K562 (cell line): ENCODE results near the gene ABHD16A. TPM values are rescaled to one million over a fixed set of nuclear protein-coding genes. Genes with fewer than 3 reads are reported as not detected.

ENCODE experiments used
- CBX3 ChIP-seq, 2 experiments: IDR thresholded peaks; 1 replicate in 1 of 2; 2 replicates in 1 of 2; pipeline ENCODE4 v1.6.1; 2012; ENCODE audit warnings: inconsistent platforms in 2 of 2, low read length in 2 of 2, borderline replicate concordance in 1 of 2, control low read depth in 1 of 2
- FOXJ2 ChIP-seq: fragments of 200-800 bp; sonication (Bioruptor generic); IDR thresholded peaks from 2 replicates; pipeline ENCODE4 v1.6.1; 2016; ENCODE audit warnings: missing genetic modification characterization, missing compliant biosample characterization
- FOXK2 ChIP-seq, 2 experiments: fragments of 450-650 bp; IDR thresholded peaks in 1 of 2; conservative IDR thresholded peaks in 1 of 2; 2 replicates each; pipeline ENCODE4 v1.6.1; 2016; ENCODE audit warnings: low read depth in 2 of 2, mild to moderate bottlenecking in 1 of 2
- PRPF4 ChIP-seq: fragments of 200-400 bp; formaldehyde crosslinking; IDR thresholded peaks from one replicate; pipeline ENCODE4 v1.6.1; 2017; ENCODE audit warnings: low read length, low read depth, mild to moderate bottlenecking; ENCODE audit not compliant: insufficient read depth, poor library complexity, severe bottlenecking
- RFX7 ChIP-seq: fragments of 250-450 bp; sonication (Bioruptor Pico); IDR thresholded peaks from 2 replicates; pipeline ENCODE4 v1.5.1; 2021; ENCODE audit warnings: mild to moderate bottlenecking
- SAP30 ChIP-seq: fragments of 200-600 bp; sonication (generic); IDR thresholded peaks from 2 replicates; pipeline ENCODE4 v1.6.1; 2012; ENCODE audit warnings: borderline replicate concordance, low read depth, mild to moderate bottlenecking, moderate library complexity, low read length, control low read depth, inconsistent platforms; ENCODE audit not compliant: insufficient read depth, poor library complexity, severe bottlenecking
- SMAD3 ChIP-seq: fragments of 450-650 bp; formaldehyde crosslinking; conservative IDR thresholded peaks from 2 replicates; pipeline ENCODE4 v1.4.0; 2020; ENCODE audit warnings: mild to moderate bottlenecking
- TCF7L2 ChIP-seq: fragments of 150-350 bp; IDR thresholded peaks from 2 replicates; pipeline ENCODE4 v1.6.1; 2016; ENCODE audit warnings: low read depth, mild to moderate bottlenecking, low read length, moderate library complexity
- TEAD4 ChIP-seq, 2 experiments: sonication (generic) in 1 of 2; formaldehyde crosslinking in 1 of 2; IDR thresholded peaks; 2 replicates each; pipeline versions ENCODE4 v1.6.1 to v1.8.0; 2012 to 2022; ENCODE audit warnings: borderline replicate concordance in 1 of 2, inconsistent platforms in 1 of 2, low read length in 1 of 2, mild to moderate bottlenecking in 1 of 2, missing genetic modification reagents in 1 of 2
- ZNF76 ChIP-seq: fragments of 250-450 bp; sonication (Bioruptor Pico); IDR thresholded peaks from 2 replicates; pipeline ENCODE4 v1.4.0; 2020; ENCODE audit warnings: mild to moderate bottlenecking, moderate library complexity, borderline replicate concordance
- polyA plus RNA-seq, 8 experiments: library from polyadenylated mRNA; depleted of rRNA in 4 of 8; stranded (reverse) in 5 of 8; unstranded in 3 of 8; fragments of >200 nt; fragmentation: Nextera tagmentation in 2 of 8; fragmentation: Illumina TruSeq in 1 of 8; extraction: Ambion mirVana in 2 of 8; extraction: Trizol in 1 of 8; gene quantifications; 2 replicates each; pipeline versions ENCODE4 v1.2.1 to v1.2.3, GENCODE V29; 2011 to 2014; ENCODE audit warnings: inconsistent platforms in 1 of 8, missing spikeins in 1 of 8
- total RNA-seq, 7 experiments: library from RNA; depleted of rRNA in 6 of 7; stranded (reverse); fragments of >200 nt in 6 of 7; fragmentation: Illumina TruSeq in 2 of 7; extraction: Trizol in 2 of 7; gene quantifications; 2 replicates each; pipeline versions ENCODE4 v1.2.1 to v1.2.3, GENCODE V29; 2011 to 2021; ENCODE audit warnings: low replicate concordance in 1 of 7
- TF ChIP-seq, protein P1 (sequence below), 2 experiments: fragments of 450-650 bp in 1 of 2; sonication (generic) in 1 of 2; formaldehyde crosslinking in 1 of 2; IDR thresholded peaks; 2 replicates each; pipeline versions ENCODE4 v1.7.1 to v1.9.0; 2016 to 2022; ENCODE audit warnings: inconsistent platforms in 1 of 2, mild to moderate bottlenecking in 1 of 2, missing genetic modification reagents in 1 of 2
- TF ChIP-seq, protein P2 (sequence below): sonication (generic); formaldehyde crosslinking; IDR thresholded peaks from 2 replicates; pipeline ENCODE4 v1.9.0; 2022; ENCODE audit warnings: mild to moderate bottlenecking, missing genetic modification reagents
- TF ChIP-seq, protein P3 (sequence below): sonication (generic); formaldehyde crosslinking; IDR thresholded peaks from 2 replicates; pipeline ENCODE4 v1.4.0; 2020; ENCODE audit warnings: mild to moderate bottlenecking, missing genetic modification reagents

The ABHD16A gene
- total and polyA plus RNA-seq, 9 of the 15 experiments (the other 6 are each of a cell fraction or from before 2014, with no cell fraction given), result 25.8 to 120 (median 81.6) TPM

DNA sequence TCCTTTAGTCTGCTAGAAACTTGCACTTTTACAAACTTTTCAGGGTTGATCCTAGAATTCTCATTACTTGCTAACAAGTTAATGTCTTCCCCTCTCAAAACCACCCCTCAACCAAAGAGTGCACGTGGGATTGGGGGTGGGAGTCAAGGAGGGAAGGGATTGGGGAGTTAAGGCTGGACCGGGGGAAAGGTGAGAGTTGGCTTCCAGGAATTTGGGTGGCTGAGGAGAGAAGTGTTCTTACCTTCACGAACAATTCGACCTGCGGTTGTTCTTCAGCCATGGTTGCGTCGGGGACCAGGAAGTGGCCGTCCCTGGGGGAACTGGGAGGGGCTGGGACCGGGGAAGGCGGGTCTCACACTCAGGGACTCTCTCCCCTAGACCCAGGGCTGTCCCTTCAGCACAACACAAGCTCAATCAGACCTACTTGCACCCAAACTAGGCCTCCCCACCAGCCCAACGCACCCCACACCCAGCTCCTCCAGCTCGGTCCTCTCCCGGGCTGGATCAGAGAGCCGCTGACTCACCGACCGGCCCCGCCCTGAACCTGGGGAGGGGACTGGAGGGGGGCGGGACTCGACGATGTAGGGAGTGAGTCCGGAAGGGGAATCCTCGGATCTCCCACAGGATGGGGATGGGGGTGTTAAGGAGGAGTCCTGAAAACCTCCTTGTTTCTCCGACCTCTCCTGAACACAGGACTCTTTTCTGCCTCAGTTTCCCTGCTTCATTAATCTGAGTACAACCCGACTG, 33.1 kb upstream of the ABHD16A start, which contains the start of gene CLIC1 (continued):
- no peak for TF ChIP-seq PRPF4
- TF ChIP-seq, protein P1, sequence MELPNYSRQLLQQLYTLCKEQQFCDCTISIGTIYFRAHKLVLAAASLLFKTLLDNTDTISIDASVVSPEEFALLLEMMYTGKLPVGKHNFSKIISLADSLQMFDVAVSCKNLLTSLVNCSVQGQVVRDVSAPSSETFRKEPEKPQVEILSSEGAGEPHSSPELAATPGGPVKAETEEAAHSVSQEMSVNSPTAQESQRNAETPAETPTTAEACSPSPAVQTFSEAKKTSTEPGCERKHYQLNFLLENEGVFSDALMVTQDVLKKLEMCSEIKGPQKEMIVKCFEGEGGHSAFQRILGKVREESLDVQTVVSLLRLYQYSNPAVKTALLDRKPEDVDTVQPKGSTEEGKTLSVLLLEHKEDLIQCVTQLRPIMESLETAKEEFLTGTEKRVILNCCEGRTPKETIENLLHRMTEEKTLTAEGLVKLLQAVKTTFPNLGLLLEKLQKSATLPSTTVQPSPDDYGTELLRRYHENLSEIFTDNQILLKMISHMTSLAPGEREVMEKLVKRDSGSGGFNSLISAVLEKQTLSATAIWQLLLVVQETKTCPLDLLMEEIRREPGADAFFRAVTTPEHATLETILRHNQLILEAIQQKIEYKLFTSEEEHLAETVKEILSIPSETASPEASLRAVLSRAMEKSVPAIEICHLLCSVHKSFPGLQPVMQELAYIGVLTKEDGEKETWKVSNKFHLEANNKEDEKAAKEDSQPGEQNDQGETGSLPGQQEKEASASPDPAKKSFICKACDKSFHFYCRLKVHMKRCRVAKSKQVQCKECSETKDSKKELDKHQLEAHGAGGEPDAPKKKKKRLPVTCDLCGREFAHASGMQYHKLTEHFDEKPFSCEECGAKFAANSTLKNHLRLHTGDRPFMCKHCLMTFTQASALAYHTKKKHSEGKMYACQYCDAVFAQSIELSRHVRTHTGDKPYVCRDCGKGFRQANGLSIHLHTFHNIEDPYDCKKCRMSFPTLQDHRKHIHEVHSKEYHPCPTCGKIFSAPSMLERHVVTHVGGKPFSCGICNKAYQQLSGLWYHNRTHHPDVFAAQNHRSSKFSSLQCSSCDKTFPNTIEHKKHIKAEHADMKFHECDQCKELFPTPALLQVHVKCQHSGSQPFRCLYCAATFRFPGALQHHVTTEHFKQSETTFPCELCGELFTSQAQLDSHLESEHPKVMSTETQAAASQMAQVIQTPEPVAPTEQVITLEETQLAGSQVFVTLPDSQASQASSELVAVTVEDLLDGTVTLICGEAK (IDR thresholded peaks at IDR 0.05), result no peak
- TF ChIP-seq, protein P1 (CRISPR knock-in tag; IDR thresholded peaks at IDR 0.05), result no peak
- TF ChIP-seq FOXJ2, result no peak
- peak; percentile 32 for TF ChIP-seq TEAD4 (IDR thresholded peaks at IDR 0.05; ENCODE audit: low read length)
- TF ChIP-seq TEAD4 (CRISPR knock-in tag; IDR thresholded peaks at IDR 0.05; ENCODE audit: borderline replicate concordance), result no peak
- no peak for TF ChIP-seq SMAD3 (CRISPR knock-in tag)
- 0 out of 2 replicates have a peak, but pooled peaks have one; percentile 26 for TF ChIP-seq ZNF76 (CRISPR knock-in tag)
- TF ChIP-seq, protein P2, sequence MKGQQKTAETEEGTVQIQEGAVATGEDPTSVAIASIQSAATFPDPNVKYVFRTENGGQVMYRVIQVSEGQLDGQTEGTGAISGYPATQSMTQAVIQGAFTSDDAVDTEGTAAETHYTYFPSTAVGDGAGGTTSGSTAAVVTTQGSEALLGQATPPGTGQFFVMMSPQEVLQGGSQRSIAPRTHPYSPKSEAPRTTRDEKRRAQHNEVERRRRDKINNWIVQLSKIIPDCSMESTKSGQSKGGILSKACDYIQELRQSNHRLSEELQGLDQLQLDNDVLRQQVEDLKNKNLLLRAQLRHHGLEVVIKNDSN (CRISPR knock-in tag), result 0 out of 2 replicates have a peak, but pooled peaks have one; percentile 19
- TF ChIP-seq RFX7 (CRISPR knock-in tag), result no peak
- TF ChIP-seq CBX3 (IDR thresholded peaks at IDR 0.05; ENCODE audit: borderline replicate concordance in 1 of 2, low read length in 2 of 2), result peak in 1 of 2 experiments; percentile 92; a peak in 2 of 3 replicates
- TF ChIP-seq SAP30, result peak; percentile 78
- no peak for TF ChIP-seq FOXK2 (conservative IDR thresholded peaks at IDR 0.05 in 1 of 2, IDR thresholded peaks at IDR 0.05 in 1 of 2; ENCODE audit: low read depth in 2 of 2)
- TF ChIP-seq TCF7L2, result no peak
- TF ChIP-seq, protein P3, sequence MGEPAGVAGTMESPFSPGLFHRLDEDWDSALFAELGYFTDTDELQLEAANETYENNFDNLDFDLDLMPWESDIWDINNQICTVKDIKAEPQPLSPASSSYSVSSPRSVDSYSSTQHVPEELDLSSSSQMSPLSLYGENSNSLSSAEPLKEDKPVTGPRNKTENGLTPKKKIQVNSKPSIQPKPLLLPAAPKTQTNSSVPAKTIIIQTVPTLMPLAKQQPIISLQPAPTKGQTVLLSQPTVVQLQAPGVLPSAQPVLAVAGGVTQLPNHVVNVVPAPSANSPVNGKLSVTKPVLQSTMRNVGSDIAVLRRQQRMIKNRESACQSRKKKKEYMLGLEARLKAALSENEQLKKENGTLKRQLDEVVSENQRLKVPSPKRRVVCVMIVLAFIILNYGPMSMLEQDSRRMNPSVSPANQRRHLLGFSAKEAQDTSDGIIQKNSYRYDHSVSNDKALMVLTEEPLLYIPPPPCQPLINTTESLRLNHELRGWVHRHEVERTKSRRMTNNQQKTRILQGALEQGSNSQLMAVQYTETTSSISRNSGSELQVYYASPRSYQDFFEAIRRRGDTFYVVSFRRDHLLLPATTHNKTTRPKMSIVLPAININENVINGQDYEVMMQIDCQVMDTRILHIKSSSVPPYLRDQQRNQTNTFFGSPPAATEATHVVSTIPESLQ (CRISPR knock-in tag), result peak; percentile 94
